Activated CD8-positive, alpha-beta memory T cell treated with anti-CD3 and anti-CD28 coated beads, Interleukin-2, amount 50 U/mL, for 4 hours (primary cell): ENCODE results near the gene ITGB7.
A peak's percentile ranks its signal among the peaks of the same experiment; 100 is the strongest.

Experiments used
- DNase-seq: peaks from one replicate; pipeline ENCODE4 v3.0.0-alpha.2; 2020

ITGB7 gene

DNA sequence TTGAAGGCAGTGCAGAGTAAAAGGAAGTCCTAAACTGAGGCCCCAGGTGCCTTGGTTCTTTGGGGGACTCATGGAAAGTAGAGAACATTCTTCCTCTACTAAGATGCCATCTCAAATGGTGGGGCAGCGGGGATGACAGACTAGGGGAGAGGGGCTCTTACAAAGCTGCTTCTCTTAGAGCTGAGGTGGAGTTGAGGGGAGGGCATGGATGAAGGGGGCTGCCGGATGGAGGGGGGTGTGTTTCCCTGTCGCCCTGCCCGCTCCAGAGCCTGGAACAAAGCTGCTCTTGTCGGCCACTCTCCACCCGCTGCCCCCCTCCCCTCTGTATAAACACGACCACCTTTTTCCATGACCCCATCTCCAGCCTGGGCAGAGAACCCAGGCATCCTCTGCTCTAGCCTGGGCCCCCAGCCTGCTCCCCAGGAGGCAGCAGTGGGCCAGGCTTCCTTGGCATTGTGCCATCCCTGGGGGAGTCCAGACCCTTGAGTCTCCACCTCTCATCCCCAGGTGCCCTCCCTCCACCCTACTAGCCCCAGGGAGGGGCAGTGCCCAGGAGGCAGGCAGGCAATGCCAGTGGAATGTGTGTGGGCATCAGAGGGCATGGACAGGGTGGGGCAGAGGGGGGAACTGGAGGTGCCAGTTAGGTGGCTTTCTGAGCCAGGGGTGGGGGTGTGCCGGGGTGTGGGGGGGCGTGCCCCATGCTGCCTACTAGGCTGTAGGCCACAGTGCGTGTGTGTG, 23.2 kb upstream of the ITGB7 start:
- DNase-seq = no peak

DNA sequence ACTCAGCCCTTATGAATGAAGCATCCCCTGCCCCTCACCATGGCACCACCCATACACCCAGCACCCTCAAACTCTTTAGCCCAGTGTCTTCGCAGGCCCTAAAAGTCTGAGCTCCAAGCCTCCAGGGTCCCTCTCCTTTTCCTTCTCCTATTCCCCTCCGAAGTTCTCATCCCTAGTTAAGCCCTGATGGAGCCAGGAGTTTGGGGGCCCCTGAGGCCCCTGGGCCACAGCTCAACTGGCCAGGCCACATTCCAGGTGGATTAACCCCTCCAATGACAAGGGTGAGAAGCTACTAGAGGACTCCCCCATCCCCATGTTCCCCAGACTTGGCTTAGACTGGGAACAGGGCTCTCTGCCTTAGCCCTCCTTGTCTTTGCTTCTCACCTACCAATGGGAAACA, 22.4 kb upstream of the ITGB7 start:
- DNase-seq = no peak

DNA sequence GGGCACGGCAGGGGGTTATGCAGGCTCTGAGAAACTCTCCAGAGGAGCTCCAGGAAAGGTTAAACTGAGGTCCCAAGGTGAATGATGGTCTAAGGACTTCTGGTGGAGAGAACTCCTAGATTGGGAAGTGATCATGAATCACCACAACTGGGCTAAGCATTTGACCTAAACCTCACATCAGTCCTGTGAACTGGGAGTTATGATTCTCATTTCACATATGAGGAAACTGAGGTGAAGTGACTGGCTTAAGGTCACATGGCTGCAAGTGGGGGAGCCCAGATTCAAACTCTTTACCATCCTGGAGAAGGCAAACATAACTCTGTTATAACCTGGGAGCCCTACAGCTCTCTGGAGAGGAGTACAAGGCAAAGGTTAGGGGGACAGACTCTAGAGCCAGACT, 20.8 kb upstream of the ITGB7 start:
- DNase-seq = no peak

DNA sequence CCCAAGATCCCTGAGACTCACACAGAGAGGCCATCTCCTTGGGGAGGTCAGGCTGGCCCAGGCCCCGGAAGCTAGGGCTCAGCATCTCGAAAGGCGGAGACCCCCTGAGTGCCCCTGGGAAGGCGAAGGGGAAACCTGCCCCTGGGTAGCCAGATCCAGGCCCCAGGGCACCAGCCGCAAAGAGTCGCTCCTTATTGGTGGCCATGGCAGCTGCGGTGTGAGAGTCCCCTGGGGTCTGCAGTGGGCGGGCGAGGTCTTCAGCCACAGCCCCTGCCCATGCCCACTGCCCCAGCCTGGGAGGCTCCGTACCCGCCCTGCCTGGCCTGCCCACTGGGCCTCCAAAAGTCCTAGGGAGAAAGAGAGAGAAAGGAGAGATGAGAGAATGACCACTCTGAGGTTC, 20.3 kb upstream of the ITGB7 start:
- DNase-seq = no peak

DNA sequence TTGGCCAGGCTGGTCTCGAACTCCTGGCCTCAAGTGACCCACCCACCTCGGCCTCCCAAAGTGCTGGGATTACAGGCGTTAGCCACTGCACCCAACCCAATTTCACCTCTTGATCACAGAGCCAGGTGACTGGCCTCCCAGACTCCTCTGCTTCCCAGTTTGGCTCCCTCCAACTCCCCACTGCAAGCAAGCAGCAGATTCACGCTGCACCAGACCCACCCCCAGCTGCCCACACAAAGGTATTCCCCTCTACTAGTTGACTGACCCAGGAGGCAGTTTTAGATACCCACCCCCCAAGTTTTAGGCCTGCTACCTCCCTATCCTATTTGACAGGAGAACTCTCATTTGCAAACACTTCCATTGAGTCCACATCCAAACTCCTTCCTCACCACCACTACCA, 19.8 kb upstream of the ITGB7 start:
- no peak for DNase-seq

DNA sequence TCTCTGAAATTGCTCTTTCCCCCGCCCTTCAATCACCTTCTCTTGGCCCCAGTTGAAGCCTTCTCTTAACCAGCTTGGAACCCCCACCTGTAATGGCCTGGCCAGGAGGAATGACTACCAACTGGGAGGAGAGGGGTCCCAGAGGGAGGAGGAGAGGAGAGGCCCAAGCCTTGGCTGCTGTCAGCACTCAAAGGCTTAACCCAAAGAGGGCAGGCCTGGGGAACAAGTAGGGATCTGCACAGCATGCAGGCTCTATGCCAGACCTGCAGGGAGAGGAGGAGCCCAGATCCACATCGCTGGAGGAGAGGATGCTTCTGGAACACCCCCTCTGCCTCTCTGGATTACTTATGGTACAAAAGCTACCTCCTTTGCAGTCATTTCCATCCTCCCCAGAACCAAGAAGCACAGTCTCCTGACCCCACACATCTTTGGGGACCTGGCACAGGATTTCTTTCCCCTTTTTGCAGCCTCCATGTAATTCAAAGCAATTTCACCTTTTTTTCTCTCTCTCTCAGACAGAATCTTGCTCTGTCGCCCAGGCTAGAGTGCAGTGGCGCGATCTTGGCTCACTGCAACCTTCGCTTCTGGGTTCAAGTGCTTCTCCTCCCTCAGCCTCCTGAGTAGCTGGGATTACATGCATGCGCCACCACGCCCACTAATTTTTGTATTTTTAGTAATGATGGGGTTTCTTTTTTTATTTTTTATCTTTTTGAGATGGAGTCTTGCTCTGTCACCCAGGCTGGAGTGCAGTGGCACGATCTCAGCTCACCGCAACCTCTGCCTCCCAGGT, 18.8 kb upstream of the ITGB7 start:
- no peak for DNase-seq

DNA sequence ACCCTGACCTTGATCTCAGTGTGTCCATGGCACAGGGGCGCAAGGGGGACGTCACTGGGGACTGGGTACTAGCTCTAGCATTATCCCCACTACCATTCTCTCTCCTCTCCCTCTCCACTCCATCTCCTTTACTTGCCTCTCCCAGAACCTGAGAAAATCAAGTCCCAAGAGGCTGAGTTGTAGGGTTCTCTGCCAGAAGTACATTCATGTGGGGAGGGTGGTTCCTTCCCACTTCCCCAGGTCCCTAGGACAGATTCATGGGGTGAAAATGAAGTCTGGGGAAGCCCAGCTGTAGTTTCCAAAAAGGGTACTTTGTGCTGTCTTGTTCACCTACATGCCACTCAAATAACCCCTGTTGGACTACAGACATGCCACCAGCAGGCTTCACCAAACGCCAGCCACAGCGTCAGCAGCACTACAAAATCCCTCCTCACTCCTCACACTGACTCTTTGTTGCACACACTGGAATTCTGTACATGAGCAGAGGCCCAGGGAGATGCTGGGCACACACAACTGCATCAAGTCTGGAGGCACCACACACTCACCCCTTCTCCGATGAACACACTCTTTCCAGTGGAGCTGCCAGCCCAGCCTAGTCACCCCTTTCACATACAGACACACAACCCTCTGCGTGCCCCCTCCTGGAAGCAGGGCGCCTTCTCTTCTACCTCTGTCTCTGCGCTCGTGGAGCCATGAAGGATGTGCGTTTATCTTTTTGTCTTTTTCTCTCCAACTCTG, 18.0 kb upstream of the ITGB7 start:
- DNase-seq = no peak

DNA sequence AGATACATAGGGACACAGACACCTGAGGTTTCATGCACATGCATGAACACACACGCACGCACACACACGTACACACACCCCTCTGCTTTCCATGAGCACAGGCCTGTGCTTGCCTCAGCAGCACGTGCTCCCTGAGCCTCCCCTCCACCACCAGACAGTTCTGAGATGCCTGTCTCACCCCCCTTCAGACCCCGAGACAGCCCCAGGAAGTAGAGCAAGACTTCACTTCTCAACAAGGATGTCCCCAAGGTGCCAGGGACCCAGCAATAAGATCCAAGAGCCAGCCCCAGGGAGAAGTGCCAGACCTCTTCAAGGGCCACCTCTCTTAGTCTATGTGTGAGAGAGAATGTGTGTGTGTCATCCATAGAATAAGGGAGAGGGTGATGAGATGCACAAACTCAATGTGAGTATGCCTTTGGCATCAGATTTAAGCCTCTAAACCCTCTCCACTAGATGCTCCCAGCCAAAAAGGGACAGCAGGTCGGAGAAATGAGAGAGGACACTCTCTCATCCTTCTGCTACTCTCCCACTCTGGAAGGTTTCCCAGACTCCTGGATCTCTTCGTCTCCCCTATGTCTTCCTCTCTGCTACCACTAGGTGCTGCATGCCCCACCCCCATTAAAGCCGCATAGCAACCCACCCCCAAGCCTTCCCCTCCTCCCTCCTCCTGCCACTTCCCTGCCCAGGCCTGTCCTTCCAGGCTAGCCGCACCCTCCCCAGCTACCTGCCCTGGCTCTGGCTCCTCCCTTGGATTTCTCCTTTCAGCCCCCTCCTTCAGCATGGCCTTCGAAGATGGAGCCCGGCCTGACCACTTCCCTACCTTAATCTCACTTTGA, 17.2 kb upstream of the ITGB7 start:
- no peak for DNase-seq

DNA sequence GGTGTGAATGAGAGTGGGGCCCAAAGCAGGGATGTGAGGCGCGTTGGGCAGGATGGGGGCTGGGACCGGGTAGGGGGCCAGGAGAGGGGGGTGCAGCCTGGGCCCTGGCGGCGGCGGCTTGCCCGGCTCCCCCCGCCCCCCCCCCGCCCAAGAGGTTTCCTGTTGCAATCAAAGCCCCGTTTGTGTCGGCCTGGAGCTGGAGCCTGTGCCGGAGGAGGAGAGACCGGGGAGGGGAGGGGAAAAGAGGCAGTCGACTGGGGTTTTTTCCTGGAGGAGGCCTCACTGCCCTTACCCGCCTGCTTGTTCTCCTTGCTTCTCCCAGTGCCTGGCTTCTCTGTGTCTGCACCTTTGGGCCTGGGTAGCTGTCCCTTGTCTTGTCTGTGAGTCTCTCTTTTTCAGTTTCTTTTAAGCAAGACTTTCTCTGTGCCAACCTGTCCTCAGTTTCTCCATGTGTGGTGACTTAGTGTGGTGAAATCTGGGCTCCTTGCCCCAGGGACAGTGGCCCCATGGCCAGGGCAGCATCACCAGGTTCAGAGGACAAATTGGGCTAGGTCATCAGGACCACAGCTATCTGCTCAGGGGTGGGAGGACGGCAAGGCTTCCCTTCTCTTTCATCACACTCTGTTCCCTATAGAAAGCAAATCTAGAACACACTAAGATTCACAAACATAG, 16.5 kb upstream of the ITGB7 start:
- no peak for DNase-seq

DNA sequence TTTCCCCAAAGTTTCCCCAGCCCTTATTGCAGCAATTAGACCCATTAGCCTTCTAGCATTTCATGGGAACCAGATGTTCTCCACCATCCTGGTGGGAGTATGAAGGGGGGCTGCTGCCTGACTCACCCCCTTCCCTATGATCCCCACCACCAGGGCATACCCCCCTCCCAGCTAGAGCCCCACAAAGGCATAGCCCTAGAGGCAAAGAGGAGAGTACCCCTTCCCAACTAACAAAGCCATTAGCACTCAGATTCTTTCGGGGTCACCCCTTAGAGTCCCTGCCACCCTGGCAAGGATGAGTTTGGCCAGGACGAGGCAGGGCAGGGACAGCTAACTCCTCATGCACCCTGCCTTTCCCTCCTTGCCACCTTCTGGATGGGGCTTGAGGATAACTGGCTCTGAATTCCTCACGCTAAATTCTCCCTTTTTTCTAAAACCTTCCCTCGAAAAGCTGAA, 15.8 kb upstream of the ITGB7 start:
- no peak for DNase-seq

DNA sequence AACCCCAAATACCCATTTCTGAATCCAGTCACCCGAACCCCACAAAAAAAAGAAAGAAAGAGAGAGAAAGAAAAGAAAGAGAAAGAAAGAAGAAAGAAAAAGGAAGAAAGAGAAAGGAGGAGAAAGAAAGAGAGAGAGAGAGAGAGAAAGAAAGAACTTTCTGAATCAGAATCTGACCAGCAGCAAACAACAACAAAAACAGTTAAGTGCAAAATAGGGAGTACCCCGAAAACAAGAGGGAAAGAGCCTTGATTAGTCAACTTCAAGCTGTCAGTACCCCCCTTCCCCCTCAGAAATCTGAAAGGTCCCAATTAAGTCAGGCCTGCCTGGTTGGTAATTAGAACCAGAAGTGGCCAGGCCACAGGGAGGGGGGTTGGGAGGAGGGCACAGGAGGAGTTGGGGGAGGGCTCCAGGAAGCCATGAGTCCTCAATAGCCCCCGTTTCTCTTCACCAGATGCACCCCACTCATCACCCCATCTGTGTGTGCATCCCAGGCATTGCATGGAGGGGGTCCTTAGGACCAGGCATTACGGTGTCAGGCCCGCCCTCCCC, 15.2 kb upstream of the ITGB7 start:
- DNase-seq = no peak

DNA sequence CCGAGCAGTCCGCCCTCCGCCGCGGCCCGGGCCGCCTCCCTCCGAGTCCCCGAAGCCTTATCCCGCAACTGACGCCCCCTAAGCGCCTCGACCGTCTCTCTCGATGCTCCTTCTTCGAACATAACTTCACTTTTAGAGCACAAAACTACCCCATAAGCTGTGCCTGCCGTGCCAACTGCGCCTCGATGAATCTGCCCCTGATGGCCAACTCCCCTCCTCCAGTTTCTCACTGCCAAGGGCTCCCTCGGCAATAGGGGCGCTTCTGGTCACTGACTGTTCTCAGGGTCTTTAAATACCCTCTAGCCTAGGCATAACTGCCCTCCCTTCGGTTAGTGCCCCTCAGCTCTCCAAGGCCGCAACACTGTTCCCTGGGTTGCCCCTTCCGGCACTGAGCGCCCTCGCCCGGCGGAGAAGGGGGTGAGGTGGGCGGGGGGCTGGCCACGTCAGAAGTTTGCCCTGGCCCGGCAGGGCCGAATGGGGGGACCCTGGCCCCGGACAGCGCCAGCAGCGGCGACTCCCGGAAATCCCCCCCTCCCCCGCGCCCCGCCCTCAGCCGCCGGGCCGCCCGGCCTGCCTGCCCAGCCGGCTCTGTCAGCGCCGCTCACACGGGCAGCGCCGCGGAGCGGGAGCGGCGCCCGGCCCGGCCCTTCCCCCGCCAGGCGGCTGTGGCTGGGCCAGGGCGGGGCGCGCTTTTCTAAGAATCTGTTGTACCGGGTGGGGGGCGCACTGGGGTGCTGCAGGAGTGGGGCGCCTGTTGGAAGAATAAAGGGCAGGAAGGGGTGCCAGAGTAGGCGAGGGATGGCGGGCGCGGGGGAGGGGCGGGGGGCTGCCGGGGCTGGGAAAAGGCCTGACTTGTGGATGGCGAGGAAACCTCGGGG, 14.4 kb upstream of the ITGB7 start:
- DNase-seq = peak; percentile 43

DNA sequence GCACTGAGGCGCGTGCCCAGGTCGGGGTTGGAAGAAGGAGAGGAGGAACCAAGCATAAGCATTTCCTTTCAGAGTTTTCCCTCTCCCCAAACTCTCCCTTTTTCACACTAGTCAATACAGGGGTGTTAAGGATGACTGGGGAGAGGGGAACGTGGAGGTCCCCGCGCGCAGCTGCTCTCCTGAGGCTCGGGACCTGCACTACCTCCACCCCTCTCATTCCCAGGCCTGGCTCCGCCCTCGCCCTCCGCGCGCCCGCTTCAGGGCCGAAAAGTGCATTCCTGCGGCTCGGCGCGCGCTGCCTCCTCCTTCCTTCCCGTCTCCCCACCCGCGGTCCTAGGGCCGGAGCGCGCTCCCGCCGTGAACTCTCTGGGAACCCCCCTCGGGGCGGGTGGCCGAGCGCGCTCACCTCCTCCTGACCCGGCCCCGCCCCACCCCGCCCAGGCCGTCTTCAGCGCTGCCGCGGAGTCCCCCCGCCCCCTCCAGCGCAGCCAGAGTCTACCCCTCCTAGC, 13.7 kb upstream of the ITGB7 start:
- peak; percentile 74 for DNase-seq

DNA sequence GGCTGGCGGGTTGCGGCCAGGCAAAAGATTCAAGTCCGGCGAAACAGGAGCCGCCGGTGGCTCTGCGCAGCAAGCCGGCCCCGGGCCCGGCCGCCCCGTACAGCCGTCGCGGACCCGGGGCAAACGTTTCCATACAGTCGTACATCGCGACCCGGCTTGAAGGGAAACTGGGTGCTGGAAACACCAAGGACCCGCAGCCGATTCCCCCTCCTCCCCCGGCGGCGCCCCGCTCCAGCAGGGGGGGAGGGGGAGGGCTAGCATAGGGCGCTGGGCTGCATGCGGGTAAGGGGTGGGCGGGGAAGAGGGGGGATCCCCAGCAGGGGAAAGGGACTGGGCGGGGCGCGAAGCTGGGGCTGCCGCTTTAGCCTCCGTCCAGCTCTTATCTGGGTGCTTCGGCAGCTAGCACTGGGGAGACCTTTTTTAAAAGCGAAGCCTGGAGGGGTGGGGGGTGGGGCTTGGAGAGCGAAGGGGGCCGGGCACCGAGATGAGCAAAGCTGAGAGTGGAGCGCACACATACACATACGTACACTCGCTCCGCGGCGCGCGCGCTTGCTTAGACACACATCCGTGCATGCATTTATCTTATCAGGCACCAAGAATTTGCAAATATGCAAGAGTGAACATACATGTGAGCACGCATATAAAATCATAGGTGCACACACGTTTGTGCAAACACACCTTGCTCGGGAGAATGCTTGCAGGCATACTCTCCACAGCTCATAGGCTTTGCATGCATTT, 13.1 kb upstream of the ITGB7 start:
- DNase-seq = peak; percentile 72

DNA sequence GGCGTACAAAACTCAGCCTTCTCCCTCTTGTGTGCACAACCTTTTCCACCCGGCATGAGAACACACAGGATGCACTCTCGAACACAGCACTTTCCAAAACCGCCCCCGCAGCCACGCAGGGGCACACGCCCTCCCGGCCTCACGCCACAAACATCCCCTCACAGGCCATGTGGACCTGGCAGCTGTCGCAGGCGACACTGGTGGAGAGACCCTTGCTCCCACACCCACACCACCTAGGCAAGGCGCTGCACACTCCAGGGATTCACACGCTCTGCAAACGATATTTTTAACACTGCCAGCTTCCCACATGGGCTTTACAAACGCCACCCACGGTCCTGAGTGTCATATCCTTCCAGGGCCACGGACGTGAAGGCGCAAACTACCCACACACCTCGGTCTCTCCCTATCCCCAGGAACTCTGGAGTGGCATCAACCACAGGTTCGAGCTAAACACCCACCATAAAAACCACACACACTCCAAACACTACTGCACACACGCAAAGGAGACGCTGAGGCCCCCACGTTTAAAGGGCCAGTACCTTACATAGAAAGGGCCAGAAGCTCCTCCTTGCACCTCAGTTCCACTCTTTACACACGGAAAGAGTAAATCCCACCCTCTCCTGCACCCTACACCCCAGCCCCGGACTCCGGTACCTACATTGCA, 12.4 kb upstream of the ITGB7 start:
- DNase-seq = peak; percentile 64

DNA sequence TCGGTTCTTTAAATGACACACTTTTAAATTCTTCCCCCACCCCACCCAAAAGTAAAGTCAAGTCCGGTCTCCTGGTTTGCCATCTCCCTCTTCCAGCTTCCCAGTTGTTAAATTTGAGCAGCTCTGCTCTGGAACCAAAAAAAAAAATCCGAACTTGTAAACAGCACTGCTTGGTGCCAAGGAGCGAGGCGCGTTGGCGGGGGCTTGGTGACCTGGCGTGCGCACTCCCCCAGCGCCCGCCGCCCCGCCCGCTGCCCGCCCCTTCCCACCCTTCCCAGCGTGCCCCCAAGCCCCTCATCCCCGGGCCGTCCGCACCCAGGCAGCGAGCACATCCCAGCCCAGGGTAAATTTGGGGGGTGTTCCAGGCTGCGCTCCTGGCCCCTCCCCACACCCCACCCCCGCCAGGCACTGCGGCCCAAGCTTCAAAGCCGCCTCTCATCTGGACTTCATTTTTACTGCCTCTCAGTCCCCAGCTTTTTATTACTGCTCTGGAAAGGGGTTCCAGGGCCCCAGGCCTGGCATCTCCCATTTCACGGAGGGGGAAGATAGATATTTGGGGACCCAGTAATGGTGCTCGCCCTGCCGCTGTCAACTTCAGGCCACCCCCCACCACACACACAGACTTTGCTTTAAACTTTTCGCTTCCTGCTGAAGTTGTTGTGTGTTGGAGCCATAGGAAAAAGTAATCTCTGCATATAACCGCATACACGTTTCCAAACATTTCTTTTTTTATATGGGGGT, 11.7 kb upstream of the ITGB7 start:
- DNase-seq = no peak

DNA sequence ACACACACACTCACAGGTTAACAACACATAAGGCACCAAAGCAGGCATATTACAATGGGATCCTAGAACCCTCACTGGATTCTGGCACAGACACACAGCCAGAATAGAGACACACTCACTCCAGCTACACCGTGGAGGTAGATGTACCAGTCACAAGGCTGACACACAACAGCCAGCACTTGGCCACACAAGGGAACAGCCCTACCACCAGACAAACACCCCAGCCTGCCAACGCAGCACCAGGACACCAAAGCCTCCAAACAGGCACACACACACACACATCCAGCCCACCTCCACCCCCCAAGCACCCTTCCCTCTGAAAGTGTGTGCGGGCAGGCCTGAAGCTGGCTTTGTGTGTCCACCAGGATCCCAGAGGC, 10.9 kb upstream of the ITGB7 start:
- no peak for DNase-seq

DNA sequence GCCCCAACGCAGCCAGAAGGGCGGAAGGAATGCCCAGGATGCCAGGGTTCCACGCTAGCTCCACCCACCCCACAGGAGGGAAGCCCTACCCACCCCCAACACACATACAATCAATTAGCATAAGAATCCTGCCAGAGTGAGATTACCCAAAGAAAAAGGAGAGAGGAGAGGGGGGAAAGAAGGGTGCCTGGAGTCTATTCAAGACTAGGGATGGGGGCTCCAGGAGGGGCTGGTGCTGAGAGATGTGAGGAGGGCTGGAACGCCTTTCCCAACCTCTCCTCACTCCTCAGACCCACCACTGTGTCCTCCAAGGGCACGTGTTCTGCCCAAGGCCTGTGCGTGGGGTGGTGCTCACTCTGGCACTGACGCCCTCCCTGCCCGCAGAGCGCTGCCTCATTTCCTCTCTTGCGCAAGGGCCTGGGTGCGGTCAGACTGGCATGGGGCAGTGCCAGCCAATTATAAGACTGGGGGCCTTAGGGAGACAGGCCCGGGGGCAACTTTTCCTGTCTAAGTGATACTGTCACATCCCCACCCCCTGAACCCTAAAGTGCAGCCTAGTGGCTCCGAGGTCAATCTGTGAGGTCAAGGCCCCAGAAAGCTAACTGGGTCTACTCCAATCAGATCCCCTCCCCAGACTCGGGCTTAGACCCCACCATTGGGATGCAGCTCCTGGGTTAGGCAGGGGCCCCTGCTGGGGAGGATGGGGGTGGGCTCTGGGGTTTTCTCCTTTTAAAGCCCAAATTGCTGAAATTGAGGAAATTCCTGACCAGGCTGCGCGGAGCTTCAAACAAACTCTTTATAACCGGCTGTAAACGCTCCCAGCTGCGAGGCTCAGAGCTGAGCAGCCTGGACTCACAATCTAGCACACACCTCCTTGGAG, 10.2 kb upstream of the ITGB7 start:
- DNase-seq = peak; percentile 64
